Mesothelial cell of epicardium (in vitro differentiated cells): ENCODE data around the gene TNP2. TPM values are rescaled to one million over a fixed set of nuclear protein-coding genes. Genes with fewer than 3 reads are reported as not detected.

Experiments used
- DNase-seq, 2 experiments: peaks; one replicate each; pipeline ENCODE4 v3.0.0; 2021; ENCODE audit warnings: low spot score in 2 of 2; ENCODE audit not compliant: unreplicated experiment in 2 of 2
- H3K27ac Mint-ChIP-seq: 2 replicates; pipeline ENCODE4 v1.8.0; 2021; ENCODE audit warnings: mixed read lengths
- H3K27me3 Mint-ChIP-seq: 2 replicates; pipeline ENCODE4 v1.8.0; 2021; ENCODE audit warnings: low read depth, mixed read lengths
- H3K36me3 Mint-ChIP-seq: 2 replicates; pipeline ENCODE4 v1.8.0; 2021; ENCODE audit warnings: mixed read lengths
- H3K4me1 Mint-ChIP-seq: 2 replicates; pipeline ENCODE4 v1.8.0; 2021; ENCODE audit warnings: mixed read lengths
- H3K4me3 Mint-ChIP-seq: 2 replicates; pipeline ENCODE4 v1.8.0; 2021; ENCODE audit warnings: mild to moderate bottlenecking, moderate library complexity, mixed read lengths
- H3K9me3 Mint-ChIP-seq: 2 replicates; pipeline ENCODE4 v1.8.0; 2021; ENCODE audit warnings: mixed read lengths
- CTCF ChIP-seq: fragments of 200-600 bp; sonication (generic); IDR thresholded peaks from one replicate; pipeline ENCODE4 v1.5.0; 2021; ENCODE audit warnings: antibody characterized with exemption; ENCODE audit not compliant: unreplicated experiment
- total RNA-seq: library from RNA; stranded (reverse); gene quantifications from 3 replicates; pipeline ENCODE4 v1.2.1, GENCODE V29; 2021

The TNP2 gene
- total RNA-seq, 1 donor from 2014 or later, result not detected

- Mint-ChIP-seq H3K9me3 (no peaks in the 10 kb centered on the region), H3K4me1 (peaks cover 31% of the 10 kb centered on the region), H3K36me3 (no peaks in the 10 kb centered on the region), H3K27ac (peak overlapping the region; percentile 91), H3K4me3 (peak overlapping the region; percentile 90), H3K27me3 (no peaks in the 10 kb centered on the region)
- peak in 1 of 2 experiments; percentile 60 for DNase-seq
- peak; percentile 39 for TF ChIP-seq CTCF
Measured at GRCh38 chr16:11257131-11257938, 11.8 kb downstream of the TNP2 start.

- peak overlapping the region; percentile 98 for H3K27ac Mint-ChIP-seq
- DNase-seq, result no peak
- H3K4me3 Mint-ChIP-seq, result peak overlapping the region; percentile 90
- H3K4me1 Mint-ChIP-seq, result peaks cover 33% of the 10 kb centered on the region
- H3K36me3 Mint-ChIP-seq, result no peaks in the 10 kb centered on the region
- no peaks in the 10 kb centered on the region for H3K9me3 Mint-ChIP-seq
- no peaks in the 10 kb centered on the region for H3K27me3 Mint-ChIP-seq
- no peak for TF ChIP-seq CTCF
Measured at GRCh38 chr16:11256661-11257130, 12.4 kb downstream of the TNP2 start.

GRCh38 chr16:11255737-11256660 lies 13.1 kb downstream of the TNP2 start, which contains the start of gene SOCS1:
Gene SOCS1 (minus strand): TSS chr16:11256204. CDS start chr16:11255478, 726 bp downstream.
- Mint-ChIP-seq H3K36me3 (no peaks in the 10 kb centered on the region), H3K4me3 (peak within 1 kb of the TSS; percentile 90), H3K4me1 (peaks cover 32% of the 10 kb centered on the region), H3K27ac (peak within 1 kb of the TSS; percentile 98), H3K27me3 (no peaks in the 10 kb centered on the region), H3K9me3 (no peaks in the 10 kb centered on the region)
- peak; percentile 85 to 92 for DNase-seq
- TF ChIP-seq CTCF, result peak; percentile 99

GRCh38 chr16:11254913-11255736 lies 14.0 kb downstream of the TNP2 start:
- DNase-seq, result peak in 1 of 2 experiments; percentile 65
- Mint-ChIP-seq H3K27ac (no peak overlapping the region), H3K27me3 (no peaks in the 10 kb centered on the region), H3K9me3 (no peaks in the 10 kb centered on the region), H3K36me3 (no peaks in the 10 kb centered on the region), H3K4me3 (peak overlapping the region; percentile 69), H3K4me1 (peaks cover 23% of the 10 kb centered on the region)
- no peak for TF ChIP-seq CTCF
